A673 (cell line): ENCODE results near the gene CDIP1. TPM values are rescaled to one million over a fixed set of nuclear protein-coding genes. Genes with fewer than 3 reads are reported as not detected.

ENCODE experiments used
- Bru-seq: library from RNA; stranded (reverse); fragments of 400-500 nt; gene quantifications from one replicate; lab custom pipeline; 2021; lab: Mats Ljungman, UMichigan
- BruChase-seq, 2 experiments: library from RNA; stranded (reverse); fragments of 400-500 nt; gene quantifications; one replicate each; lab custom pipeline; 2021; lab: Mats Ljungman, UMichigan
- BruUV-seq: library from RNA; stranded (reverse); fragments of 400-500 nt; replicated peaks from 2 replicates; lab custom pipeline; 2021; lab: Mats Ljungman, UMichigan
- CTCF ChIA-PET: fragments of 300-600 bp; sonication (Branson Sonifier 250); formaldehyde crosslinking; loops from one replicate; lab custom pipeline; 2022; ENCODE audit warnings: antibody characterized with exemption; lab: Charles Lee
- POLR2A ChIA-PET: fragments of 300-600 bp; sonication (Branson Sonifier 250); formaldehyde crosslinking; loops from one replicate; lab custom pipeline; 2022; ENCODE audit warnings: antibody characterized with exemption; ENCODE audit not compliant: low non-redundant PET; lab: Charles Lee
- DNase-seq: peaks from one replicate; pipeline ENCODE4 v3.0.0-alpha.2; 2015; ENCODE audit warnings: low spot score
- H3K27ac ChIP-seq: fragments of 200-600 bp; sonication (generic); 2 replicates; pipeline ENCODE4 v1.5.1; 2016; ENCODE audit warnings: mixed run types, low read depth, mild to moderate bottlenecking, mixed read lengths, antibody characterized with exemption, low read length; ENCODE audit not compliant: poor library complexity, severe bottlenecking
- H3K27me3 ChIP-seq: fragments of 200-600 bp; sonication (generic); replicated peaks from 2 replicates; pipeline ENCODE4 v1.6.1; 2017; ENCODE audit warnings: mixed run types, low read depth, mild to moderate bottlenecking, mixed read lengths, antibody characterized with exemption, low read length; ENCODE audit not compliant: insufficient read depth, poor library complexity
- H3K36me3 ChIP-seq: fragments of 200-600 bp; sonication (generic); 2 replicates; pipeline ENCODE4 v1.6.1; 2016; ENCODE audit warnings: mixed run types, mild to moderate bottlenecking, mixed read lengths, antibody characterized with exemption, low read length; ENCODE audit not compliant: insufficient read depth, poor library complexity, severe bottlenecking
- H3K4me1 ChIP-seq: fragments of 200-600 bp; sonication (generic); 2 replicates; pipeline ENCODE4 v1.6.1; 2017; ENCODE audit warnings: mixed run types, mild to moderate bottlenecking, mixed read lengths, antibody characterized with exemption, low read length; ENCODE audit not compliant: insufficient read depth, poor library complexity, severe bottlenecking
- H3K4me3 ChIP-seq: fragments of 200-600 bp; sonication (generic); 2 replicates; pipeline ENCODE4 v1.5.1; 2016; ENCODE audit warnings: low read depth, mixed run types, mild to moderate bottlenecking, mixed read lengths, low read length; ENCODE audit not compliant: poor library complexity, severe bottlenecking
- H3K9me3 ChIP-seq: fragments of 200-600 bp; sonication (generic); 2 replicates; pipeline ENCODE4 v1.6.1; 2016; ENCODE audit warnings: mixed run types, low read depth, mild to moderate bottlenecking, mixed read lengths, antibody characterized with exemption, low read length; ENCODE audit not compliant: poor library complexity, severe bottlenecking
- CTCF ChIP-seq: fragments of 300-800, 200-600 bp; sonication (generic); conservative IDR thresholded peaks from 2 replicates; pipeline ENCODE4 v1.5.1; 2017; ENCODE audit warnings: low read depth, mild to moderate bottlenecking, antibody characterized with exemption, low read length, moderate library complexity, mixed read lengths
- EZH2 ChIP-seq: fragments of 200-600 bp; sonication (generic); IDR thresholded peaks from 2 replicates; pipeline ENCODE4 v1.6.1; 2017; ENCODE audit warnings: borderline replicate concordance, low read depth, mild to moderate bottlenecking, mixed read lengths, antibody characterized with exemption, low read length; ENCODE audit not compliant: poor library complexity, severe bottlenecking
- intact Hi-C: fragments of 100-400 bp; cut with micrococcal nuclease; formaldehyde crosslinking; loops from one replicate; pipeline ENCODE4 v1.10.0; 2022; ENCODE audit not compliant: unreplicated experiment
- long read RNA-seq: library from polyadenylated mRNA; stranded (forward); transcript quantifications from one replicate; pipeline ENCODE4 v2.0.0, GENCODE V29; 2022
- total RNA-seq: library from RNA; stranded (reverse); gene quantifications from 2 replicates; pipeline ENCODE4 v1.2.3, GENCODE V29; 2021

Gene CDIP1
- 12.8 and 14.4 TPM in 2 replicates for total RNA-seq
- percentile 46 among the genes with signal in this experiment for Bru-seq, nascent RNA
- percentile 50 among the genes with signal in this experiment for BruChase-seq, experiment 1, labeled RNA remaining after a 2-hour chase
- BruChase-seq, experiment 2, labeled RNA remaining after a 6-hour chase: percentile 54 among the genes with signal in this experiment
- long read RNA-seq, transcript CDIP1-209 (6 exons, 2,062 nt): major isoform, 26 of 63 reads
- long read RNA-seq, transcript CDIP1-205 (6 exons, 2,774 nt): minor isoform, 5 of 63 reads
- long read RNA-seq, partial matches to known transcripts: 4 of 63 reads
- long read RNA-seq, other reads (novel, unspliced or antisense): 28 of 63 reads

- TF ChIP-seq EZH2 (no peak), CTCF (no peak)
- DNase-seq: peak; percentile 97
- no peaks in the 10 kb centered on the region for H3K36me3 ChIP-seq
- POLR2A ChIA-PET: no interaction called here
- CTCF ChIA-PET: interaction anchor here (0.6 to 1.1 kb wide), 2 partner anchors 10 to 11 kb away, joined by 9 to 11 read pairs; no protein-coding TSS in a partner anchor
- intact Hi-C loops: no loop called here
- BruUV-seq: no TSS peak
- H3K27me3 ChIP-seq: no peaks in the 10 kb centered on the region
- peak within 1 kb of the TSS; percentile 55 for H3K27ac ChIP-seq
- peaks cover 3% of the 10 kb centered on the region for H3K4me1 ChIP-seq
- peaks cover 14% of the 10 kb centered on the region for H3K9me3 ChIP-seq
- H3K4me3 ChIP-seq: peak within 1 kb of the TSS; percentile 60
Measured at GRCh38 chr16:4538350-4539235, at the start of gene CDIP1. Gene CDIP1, minus strand, starts transcription at chr16:4538773. Its CDS starts 24,643 bp downstream, at chr16:4514130.

- POLR2A ChIA-PET: interaction anchor here (0.7 kb wide), 1 partner anchor 16 kb away, joined by 4 read pairs; no protein-coding TSS in a partner anchor
- Histone ChIP-seq H3K27ac (no peak overlapping the region), H3K4me3 (no peak overlapping the region), H3K27me3 (no peaks in the 10 kb centered on the region), H3K36me3 (no peaks in the 10 kb centered on the region), H3K9me3 (no peaks in the 10 kb centered on the region), H3K4me1 (no peaks in the 10 kb centered on the region)
- TF ChIP-seq EZH2 (no peak), CTCF (no peak)
- CTCF ChIA-PET: interaction anchor here (2.0 kb wide), 1 partner anchor 79 kb away, joined by 6 read pairs; no protein-coding TSS in a partner anchor
- no peak for DNase-seq
- no TSS peak for BruUV-seq
- intact Hi-C loops: no loop called here
Measured at GRCh38 chr16:4586291-4586690, 47.7 kb upstream of the CDIP1 start.

GRCh38 chr16:4583906-4584305 lies 45.3 kb upstream of the CDIP1 start:
- DNase-seq: no peak
- ChIA-PET POLR2A (no interaction called here), CTCF (interaction anchor here (0.6 kb wide), 1 partner anchor 32 kb away, joined by 10 read pairs; no protein-coding TSS in a partner anchor)
- no peak overlapping the region for H3K27ac ChIP-seq
- intact Hi-C loops: loop anchor here (2.0 kb wide), 1 partner anchor 77 kb away; no protein-coding TSS in a partner anchor
- no peaks in the 10 kb centered on the region for H3K9me3 ChIP-seq
- BruUV-seq: no TSS peak
- H3K4me3 ChIP-seq: no peak overlapping the region
- TF ChIP-seq EZH2: no peak
- no peak for TF ChIP-seq CTCF
- no peaks in the 10 kb centered on the region for H3K36me3 ChIP-seq
- no peaks in the 10 kb centered on the region for H3K4me1 ChIP-seq
- no peaks in the 10 kb centered on the region for H3K27me3 ChIP-seq
